Gastrocnemius medialis (tissue), 4 donors: ENCODE data around the gene LYL1. TPM values are rescaled to one million over a fixed set of nuclear protein-coding genes. Genes with fewer than 3 reads are reported as not detected.

Experiments used
- ATAC-seq, 2 donors: fragments of 150-250 bp; one replicate each; pipeline ENCODE4 v1.9.1; 2016
- DNase-seq, 2 donors: peaks; one replicate each; pipeline ENCODE4 v3.0.0-alpha.2; 2019
- H3K27ac ChIP-seq, 4 donors: fragments of 200-600 bp; sonication (generic); 1 replicate in 1 of 4; 2 replicates in 3 of 4; pipeline ENCODE4 v1.5.1; 2016 to 2018; ENCODE audit warnings: mild to moderate bottlenecking in 2 of 4, moderate library complexity in 1 of 4
- H3K27me3 ChIP-seq, 3 donors: fragments of 200-600 bp; sonication (generic) in 2 of 3; 1 replicate in 1 of 3; 2 replicates in 2 of 3; pipeline versions ENCODE4 v1.5.1 to v1.6.0; 2016 to 2019; ENCODE audit warnings: mild to moderate bottlenecking in 1 of 3, moderate library complexity in 1 of 3
- H3K36me3 ChIP-seq, 2 donors: fragments of 200-600 bp; sonication (generic) in 1 of 2; one replicate each; pipeline ENCODE4 v1.5.1; 2017 to 2018
- H3K4me1 ChIP-seq, 2 donors: fragments of 200-600 bp; sonication (generic) in 1 of 2; one replicate each; pipeline ENCODE4 v1.5.1; 2016 to 2017; ENCODE audit warnings: mild to moderate bottlenecking in 2 of 2
- H3K4me3 ChIP-seq, 4 donors: fragments of 200-600 bp; sonication (generic) in 3 of 4; 1 replicate in 1 of 4; 2 replicates in 3 of 4; pipeline ENCODE4 v1.5.1; 2016 to 2019; ENCODE audit warnings: mild to moderate bottlenecking in 2 of 4
- H3K9me3 ChIP-seq, 3 donors: fragments of 200-600 bp; sonication (generic) in 2 of 3; 1 replicate in 1 of 3; 2 replicates in 2 of 3; pipeline ENCODE4 v1.5.1; 2016 to 2019
- POLR2A ChIP-seq, 2 donors: fragments of 450-650 bp; IDR thresholded peaks; one replicate each; pipeline ENCODE4 v1.6.1; 2017; ENCODE audit warnings: antibody characterized with exemption in 2 of 2, mild to moderate bottlenecking in 2 of 2, moderate library complexity in 2 of 2
- in situ Hi-C, 4 donors: fragments of 200-750 bp; cut with MboI; loops; one replicate each; pipeline versions ENCODE4 v1.15.0 to v1.8.0; 2017; ENCODE audit warnings: low sequenced_read_pairs in 4 of 4
- intact Hi-C: fragments of 100-400 bp; cut with DNase I; formaldehyde crosslinking; loops from one replicate; pipeline ENCODE4 v1.15.1; 2023; ENCODE audit warnings: low total_unique reads
- total RNA-seq, 4 donors: library from RNA; depleted of rRNA; stranded (reverse); fragments of >200 nt; gene quantifications; one replicate each; pipeline versions ENCODE4 v1.1.0 to v1.2.3, GENCODE V29; 2016
- TF ChIP-seq, protein P1 (sequence below), 5 experiments: fragments of 450-650 bp in 3 of 5; fragments of 200-600 bp in 2 of 5; sonication (generic) in 2 of 5; IDR thresholded peaks in 4 of 5; conservative IDR thresholded peaks in 1 of 5; 1 replicate in 4 of 5; 2 replicates in 1 of 5; pipeline ENCODE4 v1.5.1; 2016 to 2019; ENCODE audit warnings: antibody characterized with exemption in 5 of 5, mild to moderate bottlenecking in 3 of 5, moderate library complexity in 3 of 5

LYL1 gene
- total RNA-seq, 4 donors from 2014 or later: 2.6 to 5.0 (median 3.1) TPM

DNA sequence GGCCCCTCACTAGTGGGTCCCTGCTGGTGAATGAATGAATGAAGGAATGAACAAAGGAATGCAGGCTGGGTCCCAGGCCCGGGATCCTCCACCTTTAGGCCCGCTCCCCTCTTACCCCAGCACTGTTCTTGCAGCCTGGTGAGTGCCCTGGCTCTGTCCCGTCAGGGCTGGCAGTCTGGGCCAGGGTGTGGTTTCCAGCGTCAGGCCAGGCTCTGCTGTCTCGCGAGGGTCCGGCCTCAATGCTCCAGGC, 317 bp downstream of the LYL1 start:
- no peak for TF ChIP-seq POLR2A (IDR thresholded peaks at IDR 0.05)
- TF ChIP-seq, protein P1, sequence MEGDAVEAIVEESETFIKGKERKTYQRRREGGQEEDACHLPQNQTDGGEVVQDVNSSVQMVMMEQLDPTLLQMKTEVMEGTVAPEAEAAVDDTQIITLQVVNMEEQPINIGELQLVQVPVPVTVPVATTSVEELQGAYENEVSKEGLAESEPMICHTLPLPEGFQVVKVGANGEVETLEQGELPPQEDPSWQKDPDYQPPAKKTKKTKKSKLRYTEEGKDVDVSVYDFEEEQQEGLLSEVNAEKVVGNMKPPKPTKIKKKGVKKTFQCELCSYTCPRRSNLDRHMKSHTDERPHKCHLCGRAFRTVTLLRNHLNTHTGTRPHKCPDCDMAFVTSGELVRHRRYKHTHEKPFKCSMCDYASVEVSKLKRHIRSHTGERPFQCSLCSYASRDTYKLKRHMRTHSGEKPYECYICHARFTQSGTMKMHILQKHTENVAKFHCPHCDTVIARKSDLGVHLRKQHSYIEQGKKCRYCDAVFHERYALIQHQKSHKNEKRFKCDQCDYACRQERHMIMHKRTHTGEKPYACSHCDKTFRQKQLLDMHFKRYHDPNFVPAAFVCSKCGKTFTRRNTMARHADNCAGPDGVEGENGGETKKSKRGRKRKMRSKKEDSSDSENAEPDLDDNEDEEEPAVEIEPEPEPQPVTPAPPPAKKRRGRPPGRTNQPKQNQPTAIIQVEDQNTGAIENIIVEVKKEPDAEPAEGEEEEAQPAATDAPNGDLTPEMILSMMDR (IDR thresholded peaks at IDR 0.05 in 4 of 5, conservative IDR thresholded peaks at IDR 0.05 in 1 of 5): no peak
- H3K27ac ChIP-seq: peak overlapping the region; percentile 68 to 89 (median 84)
- intact Hi-C loops: no loop called here
- in situ Hi-C loops: loop anchor here in 1 of 4 donors (25.0 kb wide), 1 partner anchor 160 kb away; no protein-coding TSS in a partner anchor
- H3K4me3 ChIP-seq: peak overlapping the region; percentile 39 to 55 (median 41)
- ATAC-seq: no peak
- peaks cover 0 to 8% of the 10 kb centered on the region in 2 donors for H3K36me3 ChIP-seq
- no peaks in the 10 kb centered on the region for H3K27me3 ChIP-seq
- H3K9me3 ChIP-seq: no peaks in the 10 kb centered on the region
- H3K4me1 ChIP-seq: peaks cover 12 to 25% of the 10 kb centered on the region in 2 donors
- no peak for DNase-seq

DNA sequence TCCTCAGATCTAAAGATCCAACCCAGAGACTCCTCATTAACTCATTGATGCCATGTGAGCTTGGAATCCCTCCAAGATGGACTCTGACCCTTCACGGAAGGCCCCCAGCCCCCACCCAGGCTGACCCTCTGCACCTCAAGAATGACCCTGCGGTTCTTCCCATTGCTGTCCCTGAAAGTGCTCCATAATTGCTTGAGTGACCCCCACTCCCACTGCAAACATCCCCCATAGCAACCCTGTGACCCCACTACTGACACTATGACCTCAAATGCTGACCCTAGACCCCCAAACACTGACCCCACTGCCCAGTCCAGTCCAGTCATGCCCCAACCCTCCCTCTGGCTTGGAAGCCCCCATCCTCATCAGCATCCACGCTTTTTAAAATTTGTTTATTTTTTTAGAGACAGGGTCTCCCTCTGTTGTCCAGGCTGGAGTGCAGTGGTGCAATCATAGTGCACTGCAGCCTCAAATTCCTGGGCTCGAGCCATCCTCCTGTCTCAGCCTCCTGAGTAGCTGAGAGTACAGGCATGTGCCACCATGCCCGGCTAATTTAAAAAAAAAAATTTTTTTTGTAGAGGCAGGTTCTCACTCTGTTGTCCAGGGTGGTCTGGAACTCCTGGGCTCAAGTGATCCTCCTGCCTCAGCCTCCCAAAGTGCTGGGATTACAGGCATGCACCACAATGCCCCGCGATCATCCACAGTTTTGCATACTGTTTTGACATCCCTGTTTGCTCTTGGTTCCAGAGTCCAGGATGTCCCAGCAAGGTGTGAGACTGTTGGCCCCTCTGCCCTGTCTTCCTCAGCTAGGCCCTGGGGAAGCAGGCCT, 855 bp downstream of the LYL1 start:
- in situ Hi-C loops (loop anchor here in 1 of 4 donors (25.0 kb wide), 1 partner anchor 160 kb away; no protein-coding TSS in a partner anchor), intact Hi-C loops (no loop called here)
- TF ChIP-seq, protein P1 (IDR thresholded peaks at IDR 0.05 in 4 of 5, conservative IDR thresholded peaks at IDR 0.05 in 1 of 5): no peak
- no peak for TF ChIP-seq POLR2A (IDR thresholded peaks at IDR 0.05)
- Histone ChIP-seq H3K9me3 (no peaks in the 10 kb centered on the region), H3K27ac (peak overlapping the region; percentile 68 to 89 (median 84)), H3K4me1 (peaks cover 12 to 25% of the 10 kb centered on the region in 2 donors), H3K4me3 (peak overlapping the region; percentile 39 to 55 (median 41)), H3K27me3 (no peaks in the 10 kb centered on the region), H3K36me3 (peaks cover 0 to 4% of the 10 kb centered on the region in 2 donors)
- DNase-seq (no peak), ATAC-seq (no peak)

DNA sequence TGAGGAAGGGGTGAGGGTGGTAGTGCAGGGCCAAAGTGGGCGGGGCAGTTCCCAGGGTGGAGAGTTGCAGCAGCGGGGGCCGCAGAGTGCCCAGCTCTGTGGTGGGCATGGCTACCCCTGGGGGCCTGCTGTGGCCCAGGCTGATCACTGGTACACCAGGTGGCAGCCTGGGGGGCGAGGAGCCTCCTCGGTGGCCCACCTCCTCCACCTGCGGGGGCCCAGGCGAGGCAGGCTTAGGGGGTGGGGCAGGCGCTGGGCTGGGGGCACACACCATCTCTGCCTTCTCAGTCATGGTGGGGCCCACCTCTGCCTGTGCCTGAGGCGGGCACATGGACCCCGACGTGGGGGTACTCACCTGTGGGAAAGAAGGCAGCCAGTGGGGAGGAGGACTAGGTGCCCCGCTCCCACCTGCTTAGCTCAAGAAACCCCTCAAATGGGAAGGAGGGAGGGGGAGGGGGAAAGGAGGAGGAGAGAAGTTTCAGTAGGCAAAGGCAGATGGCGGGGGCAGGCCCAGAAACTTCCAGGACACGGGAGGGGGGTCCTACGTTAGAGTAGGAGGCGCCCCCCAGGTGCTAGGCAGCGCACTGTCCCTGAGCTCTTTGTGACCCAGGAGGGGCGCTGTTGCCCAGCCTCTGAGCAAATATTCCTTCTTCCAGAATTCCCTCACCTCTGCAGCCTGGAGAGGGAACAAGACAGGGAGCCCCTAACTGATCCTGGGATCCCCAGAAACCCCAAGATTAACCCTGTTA, 1.6 kb downstream of the LYL1 start:
- in situ Hi-C loops (loop anchor here in 1 of 4 donors (25.0 kb wide), 1 partner anchor 161 kb away; no protein-coding TSS in a partner anchor), intact Hi-C loops (no loop called here)
- peaks cover 12 to 25% of the 10 kb centered on the region in 2 donors for H3K4me1 ChIP-seq
- H3K9me3 ChIP-seq: no peaks in the 10 kb centered on the region
- TF ChIP-seq, protein P1 (IDR thresholded peaks at IDR 0.05 in 4 of 5, conservative IDR thresholded peaks at IDR 0.05 in 1 of 5): peak in 2 of 5 experiments; percentile 20 to 31
- TF ChIP-seq POLR2A (IDR thresholded peaks at IDR 0.05): no peak
- ATAC-seq (no peak), DNase-seq (no peak)
- H3K36me3 ChIP-seq: peaks cover 0 to 4% of the 10 kb centered on the region in 2 donors
- H3K27ac ChIP-seq: peak overlapping the region; percentile 44 to 89 (median 84)
- no peaks in the 10 kb centered on the region for H3K27me3 ChIP-seq
- peak overlapping the region in 3 of 4 donors; percentile 39 to 55 (median 41) for H3K4me3 ChIP-seq

DNA sequence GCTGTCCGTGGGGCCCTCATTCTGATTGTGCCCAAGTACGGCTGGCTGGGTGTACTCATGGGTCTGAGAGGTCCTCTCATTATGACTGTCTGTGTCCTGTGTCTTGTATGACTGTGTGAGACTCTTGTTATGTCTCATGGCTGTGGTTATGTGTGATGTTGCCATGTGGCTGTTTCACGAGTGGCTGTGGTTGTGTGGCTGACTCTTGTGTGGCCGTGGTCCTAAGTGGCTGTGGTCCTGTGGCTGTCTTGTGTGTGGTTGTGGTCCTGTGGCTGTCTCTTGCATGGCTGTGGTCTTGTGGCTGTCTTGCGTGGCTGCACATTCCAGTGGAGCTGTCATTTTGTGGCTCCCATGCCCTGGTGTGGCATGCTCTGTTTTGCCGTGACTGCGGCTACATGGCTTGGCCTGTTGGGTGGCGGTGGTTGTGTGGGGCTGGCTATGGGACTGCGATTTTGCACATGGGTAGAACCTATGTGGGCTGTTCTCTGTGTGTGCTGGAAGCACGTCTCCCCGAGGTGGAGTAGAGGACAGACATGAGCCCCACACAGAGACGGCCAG, 2.5 kb downstream of the LYL1 start:
- H3K4me3 ChIP-seq: peak overlapping the region in 2 of 4 donors; percentile 17 to 45
- intact Hi-C loops (no loop called here), in situ Hi-C loops (loop anchor here in 1 of 4 donors (25.0 kb wide), 1 partner anchor 162 kb away; no protein-coding TSS in a partner anchor)
- ATAC-seq (no peak), DNase-seq (no peak)
- TF ChIP-seq, protein P1 (IDR thresholded peaks at IDR 0.05 in 4 of 5, conservative IDR thresholded peaks at IDR 0.05 in 1 of 5): no peak
- no peak for TF ChIP-seq POLR2A (IDR thresholded peaks at IDR 0.05)
- H3K9me3 ChIP-seq: no peaks in the 10 kb centered on the region
- H3K4me1 ChIP-seq: peaks cover 12 to 25% of the 10 kb centered on the region in 2 donors
- H3K27me3 ChIP-seq: no peaks in the 10 kb centered on the region
- peak overlapping the region; percentile 71 to 89 (median 84) for H3K27ac ChIP-seq
- peaks cover 0 to 4% of the 10 kb centered on the region in 2 donors for H3K36me3 ChIP-seq
